ENCODE data around the gene C19orf25. TPM values are rescaled to one million over a fixed set of nuclear protein-coding genes. Genes with fewer than 3 reads are reported as not detected.

Gene C19orf25
- total RNA-seq, 2 experiments from 2014 or later = 33.4 to 36.5 TPM

DNA sequence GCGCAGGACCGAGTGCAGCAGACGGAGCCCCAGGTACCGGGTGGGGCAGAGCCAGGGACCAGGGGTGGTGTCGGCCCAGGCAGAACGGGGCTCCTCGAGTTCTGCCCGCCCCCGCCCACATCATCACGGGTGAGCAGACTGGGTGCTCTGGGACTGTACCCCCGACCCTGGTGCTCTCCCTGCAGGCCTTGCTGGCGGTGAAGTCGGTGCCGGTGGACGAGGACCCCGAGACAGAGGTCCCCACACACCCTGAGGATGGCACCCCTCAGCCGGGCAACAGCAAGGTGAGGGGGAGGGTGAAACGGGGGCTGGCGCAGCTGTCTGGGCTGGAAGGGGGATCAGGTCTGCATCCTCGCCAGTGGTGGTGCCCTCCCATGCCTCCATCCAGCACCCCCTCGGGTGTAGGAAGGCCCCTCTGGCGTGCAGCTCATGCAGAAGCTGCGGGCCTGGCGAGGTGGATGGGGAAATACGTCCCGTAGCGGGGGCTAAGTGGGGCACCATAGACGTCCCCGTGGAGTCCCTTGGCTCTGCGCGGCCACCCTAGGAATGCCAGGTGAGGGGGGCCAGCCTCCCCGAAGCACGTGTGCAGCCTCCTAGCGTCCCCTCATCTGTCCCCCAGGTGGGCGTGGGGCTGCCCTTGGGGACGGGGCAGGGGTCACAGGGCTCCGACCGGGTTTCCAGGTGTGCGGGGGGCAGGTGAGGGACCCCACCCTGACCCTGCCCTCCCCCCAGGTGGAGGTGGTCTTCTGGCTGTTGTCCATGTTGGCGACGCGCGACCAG is 22.7 kb downstream of the C19orf25 start:
- POLR2A ChIA-PET = interaction anchor here (0.5 kb wide), 1 partner anchor 447 kb away, joined by 7 read pairs; no protein-coding TSS in a partner anchor
- CTCF ChIA-PET = interaction anchor here (0.6 to 2.7 kb wide), 5 partner anchors 10 to 459 kb away, joined by 3 to 8 read pairs (median 4); no protein-coding TSS in a partner anchor

DNA sequence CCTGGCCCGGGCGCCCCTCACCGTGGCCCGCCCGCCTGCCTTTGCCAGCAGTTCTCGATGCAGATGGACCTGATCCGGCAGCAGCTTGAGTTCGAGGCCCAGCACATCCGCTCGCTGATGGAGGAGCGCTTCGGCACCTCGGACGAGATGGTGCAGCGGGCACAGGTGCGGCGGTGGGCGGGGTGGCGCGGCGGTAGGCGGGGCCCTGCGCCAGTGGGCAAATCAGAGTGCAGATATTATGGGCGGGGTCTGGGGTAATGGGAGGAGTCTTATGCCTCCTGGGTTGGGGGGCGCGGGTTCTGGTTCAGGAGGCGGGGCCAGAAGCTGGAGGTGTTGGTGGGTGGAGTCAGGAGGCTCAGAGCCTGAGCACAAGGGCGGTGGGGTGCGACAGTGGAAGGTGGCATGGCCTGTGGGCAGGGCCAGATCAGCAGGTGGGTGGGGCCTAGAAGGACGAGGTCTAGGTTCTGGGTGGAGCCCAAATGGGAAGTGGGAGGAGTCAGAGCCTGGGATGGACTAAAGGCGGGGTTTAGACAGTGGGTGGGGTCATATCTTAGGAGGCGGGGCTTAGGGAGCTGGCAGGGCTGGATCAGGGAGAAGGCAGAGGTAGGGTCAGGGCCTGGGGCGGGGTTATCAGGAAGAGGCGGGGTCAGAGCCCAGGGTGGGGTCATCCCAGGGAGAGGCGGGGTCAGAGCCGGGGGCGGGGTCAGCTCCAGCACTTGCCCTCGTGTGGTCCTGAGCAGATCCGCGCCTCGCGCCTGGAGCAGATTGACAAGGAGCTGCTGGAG is 23.5 kb downstream of the C19orf25 start:
- ChIA-PET CTCF (interaction anchor here (0.6 to 2.7 kb wide), 6 partner anchors 11 to 458 kb away, joined by 3 to 8 read pairs (median 4); no protein-coding TSS in a partner anchor), POLR2A (interaction anchor here (0.5 to 0.6 kb wide), 3 partner anchors 14 to 459 kb away, joined by 3 to 7 read pairs (median 7); no protein-coding TSS in a partner anchor)

DNA sequence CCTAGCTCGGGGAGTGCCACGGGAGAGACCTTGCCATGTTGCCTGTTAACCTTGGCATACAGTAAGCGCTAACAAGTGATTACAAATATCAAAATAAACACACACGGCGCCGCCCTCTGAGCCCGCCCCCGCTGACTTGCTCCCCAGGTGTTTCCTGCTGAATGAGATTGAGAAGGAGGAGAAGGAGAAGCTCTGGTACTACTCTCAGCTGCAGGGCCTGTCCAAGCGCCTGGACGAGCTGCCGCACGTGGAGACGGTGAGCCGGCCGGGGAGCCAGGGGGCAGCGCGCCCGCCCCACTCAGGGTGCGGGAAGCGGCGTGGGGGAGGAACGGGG is 24.0 kb downstream of the C19orf25 start:
- ChIA-PET POLR2A (interaction anchor here (0.6 to 0.8 kb wide), 3 partner anchors 10 to 458 kb away, joined by 3 to 8 read pairs (median 7); no protein-coding TSS in a partner anchor), CTCF (interaction anchor here (1.5 to 2.7 kb wide), 4 partner anchors 10 to 22 kb away, joined by 3 to 8 read pairs (median 6); no protein-coding TSS in a partner anchor)

DNA sequence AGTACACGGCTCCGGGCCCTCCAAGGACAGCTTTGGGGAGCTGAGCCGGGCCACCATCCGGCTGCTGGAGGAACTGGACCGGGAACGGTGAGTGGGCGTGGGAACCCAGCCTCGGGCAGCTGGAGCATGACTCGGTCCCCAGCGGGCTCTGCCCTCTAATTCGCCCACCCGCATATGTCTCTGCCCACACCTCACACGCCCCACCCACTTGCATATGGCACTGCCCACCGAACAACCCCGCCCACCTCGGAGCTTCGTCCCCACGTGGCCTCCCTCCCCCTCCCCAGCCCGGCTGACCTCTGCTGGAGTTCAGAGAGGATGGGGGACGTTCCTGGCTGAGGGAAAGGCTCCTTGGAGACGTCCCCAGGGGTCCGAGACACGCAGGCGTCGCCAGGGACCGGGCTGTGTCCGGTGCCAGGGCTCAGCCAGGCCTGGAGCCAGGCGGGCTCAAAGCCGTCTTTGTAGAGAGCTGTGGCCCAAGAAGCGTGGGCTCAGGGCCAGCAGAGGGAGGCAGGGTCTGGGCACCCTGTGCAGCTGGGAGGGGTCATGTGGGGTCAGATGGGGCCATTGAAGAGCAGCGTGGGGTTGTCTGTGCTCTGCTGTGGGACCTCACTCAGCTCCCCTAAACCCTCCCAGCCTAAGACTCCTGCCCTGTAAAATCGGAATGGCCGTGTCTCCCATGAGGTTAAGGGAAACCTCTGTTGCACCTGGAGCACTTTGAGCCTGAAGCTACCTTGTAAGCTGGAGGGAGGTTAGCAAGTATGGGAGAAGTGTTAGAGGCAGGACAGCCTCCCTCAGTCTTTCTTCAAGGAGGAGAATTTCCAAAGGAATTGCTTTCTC is 25.3 kb downstream of the C19orf25 start:
- CTCF ChIA-PET = interaction anchor here (0.6 to 2.7 kb wide), 3 partner anchors 9 to 23 kb away, joined by 3 to 8 read pairs (median 3); no protein-coding TSS in a partner anchor
- POLR2A ChIA-PET = interaction anchor here (0.8 kb wide), 1 partner anchor 9 kb away, joined by 8 read pairs; no protein-coding TSS in a partner anchor

DNA sequence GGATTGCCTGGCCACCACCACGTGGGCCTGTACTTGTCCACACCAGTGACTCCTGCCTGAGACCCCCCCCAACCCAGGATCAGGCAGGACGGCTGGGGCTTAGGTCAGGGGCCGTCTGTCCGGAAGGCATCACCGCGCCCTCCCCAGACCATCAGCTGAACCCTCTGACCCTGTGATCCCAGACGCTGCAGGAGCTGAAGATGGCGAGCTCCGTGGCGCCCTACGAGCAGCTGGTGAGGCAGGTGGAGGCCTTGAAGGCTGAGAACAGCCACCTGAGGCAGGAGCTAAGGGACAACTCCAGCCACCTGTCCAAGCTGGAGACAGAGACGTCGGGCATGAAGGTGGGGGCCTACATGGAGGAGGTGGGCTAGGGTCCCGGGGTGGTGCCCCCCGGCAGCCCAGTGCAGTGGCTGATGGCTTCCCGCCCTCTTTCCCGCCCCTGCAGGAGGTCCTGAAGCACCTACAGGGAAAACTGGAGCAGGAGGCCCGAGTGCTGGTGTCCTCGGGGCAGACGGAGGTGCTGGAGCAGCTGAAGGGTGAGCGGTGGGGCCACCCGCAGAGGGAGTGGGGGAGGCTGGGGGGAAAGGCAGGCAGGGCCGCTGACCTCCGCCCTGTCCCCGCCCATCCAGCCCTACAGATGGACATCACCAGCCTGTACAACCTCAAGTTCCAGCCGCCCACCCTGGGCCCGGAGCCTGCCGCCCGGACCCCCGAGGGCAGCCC is 26.1 kb downstream of the C19orf25 start:
- CTCF ChIA-PET = interaction anchor here (0.5 to 0.6 kb wide), 2 partner anchors 9 to 383 kb away, joined by 3 read pairs; no protein-coding TSS in a partner anchor

DNA sequence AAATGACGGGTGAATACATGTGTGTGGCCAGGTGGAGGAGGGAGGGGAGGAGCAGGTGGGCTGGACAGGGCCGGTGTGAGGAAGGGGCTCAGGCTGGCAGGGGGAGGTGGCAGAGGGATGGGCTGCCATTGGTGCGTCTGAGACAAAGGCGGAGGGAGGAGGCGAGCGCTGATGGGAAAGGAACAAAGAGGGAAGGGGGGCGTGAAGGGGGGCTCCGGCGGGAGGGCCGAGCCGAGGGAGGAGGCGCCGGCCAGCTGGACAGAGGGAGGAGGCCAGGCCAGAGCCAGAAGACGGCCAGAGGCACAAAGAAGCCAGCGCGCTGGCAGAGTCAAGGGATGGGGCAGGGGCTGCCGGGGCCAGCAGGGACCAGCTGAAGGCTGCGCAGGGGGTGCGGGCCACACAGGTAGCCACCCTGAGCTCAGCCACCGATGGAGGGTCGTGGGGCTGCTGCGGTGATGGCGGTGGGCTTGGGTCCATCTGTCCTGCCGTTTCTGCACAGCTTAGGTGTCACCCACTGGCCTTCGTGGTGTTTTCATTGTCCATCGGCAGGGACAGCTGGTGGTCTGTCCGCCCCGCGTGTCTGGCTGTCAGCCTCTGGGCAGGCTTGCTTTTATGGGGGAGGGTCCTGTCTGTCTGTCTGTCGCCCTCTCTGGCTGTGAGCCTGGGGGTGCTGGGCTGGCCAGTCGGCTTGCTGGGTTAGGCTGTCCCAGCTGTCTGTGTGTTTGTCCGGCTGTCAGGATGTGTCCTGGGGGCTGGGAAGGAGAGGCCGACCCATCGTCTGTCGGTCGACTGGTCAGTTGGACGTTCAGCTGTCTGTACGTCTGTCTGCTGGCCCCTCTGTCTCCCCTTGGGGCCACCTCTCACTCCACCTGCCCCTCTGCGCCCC is 26.9 kb downstream of the C19orf25 start:
- POLR2A ChIA-PET = no interaction called here
- CTCF ChIA-PET = no interaction called here

More for the DNA sequence above, 26.1 kb downstream of the C19orf25 start:
- POLR2A ChIA-PET = no interaction called here

DNA sequence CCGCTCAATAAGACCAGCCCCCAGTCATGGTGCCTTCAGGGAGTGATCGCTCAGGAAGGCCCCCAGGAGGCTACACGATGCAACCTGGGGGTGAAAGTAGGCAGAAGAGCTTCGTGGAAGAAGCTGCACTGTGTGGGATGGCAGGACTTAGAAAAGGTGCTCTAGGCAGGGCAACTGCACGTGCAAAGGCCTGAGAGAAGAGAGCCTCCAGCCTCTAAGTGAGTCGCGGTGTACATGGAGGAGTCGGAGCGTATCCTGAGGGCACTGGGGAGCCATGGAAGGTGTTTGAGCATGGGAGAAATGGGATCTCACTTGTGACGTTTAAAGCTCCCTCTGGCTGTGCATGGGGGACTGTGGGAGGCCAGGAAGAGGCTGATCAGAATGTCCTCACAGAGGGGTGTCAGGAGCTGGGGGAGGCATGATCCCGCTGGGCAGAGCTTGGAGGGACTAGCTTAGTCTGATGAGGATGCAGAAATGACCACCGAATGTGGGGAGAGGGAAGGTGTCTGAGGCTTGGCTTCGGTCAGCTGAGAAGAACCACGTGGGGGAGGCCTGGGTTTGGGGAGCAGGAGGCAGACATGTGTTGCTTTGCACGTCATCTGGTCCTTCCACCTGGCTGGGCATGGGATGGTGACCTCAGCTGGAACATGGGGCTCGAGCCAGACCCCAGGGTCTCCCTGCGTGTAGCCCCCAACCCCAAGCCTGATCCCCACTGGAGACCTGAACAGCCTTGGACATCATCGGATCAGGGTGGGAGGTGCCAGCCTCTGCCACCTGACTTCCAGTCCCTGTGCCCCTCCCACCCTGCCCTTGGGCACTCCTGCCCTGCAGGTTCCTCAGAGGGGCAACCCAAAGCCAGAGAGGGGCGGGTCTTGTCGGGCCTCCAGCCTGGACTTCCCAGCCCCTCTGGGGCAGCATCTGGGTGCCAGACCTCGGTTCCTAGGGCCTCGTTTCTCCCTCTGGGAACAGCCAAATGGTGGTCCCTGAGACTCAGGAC is 28.0 kb downstream of the C19orf25 start:
- CTCF ChIA-PET = no interaction called here
- POLR2A ChIA-PET = no interaction called here

DNA sequence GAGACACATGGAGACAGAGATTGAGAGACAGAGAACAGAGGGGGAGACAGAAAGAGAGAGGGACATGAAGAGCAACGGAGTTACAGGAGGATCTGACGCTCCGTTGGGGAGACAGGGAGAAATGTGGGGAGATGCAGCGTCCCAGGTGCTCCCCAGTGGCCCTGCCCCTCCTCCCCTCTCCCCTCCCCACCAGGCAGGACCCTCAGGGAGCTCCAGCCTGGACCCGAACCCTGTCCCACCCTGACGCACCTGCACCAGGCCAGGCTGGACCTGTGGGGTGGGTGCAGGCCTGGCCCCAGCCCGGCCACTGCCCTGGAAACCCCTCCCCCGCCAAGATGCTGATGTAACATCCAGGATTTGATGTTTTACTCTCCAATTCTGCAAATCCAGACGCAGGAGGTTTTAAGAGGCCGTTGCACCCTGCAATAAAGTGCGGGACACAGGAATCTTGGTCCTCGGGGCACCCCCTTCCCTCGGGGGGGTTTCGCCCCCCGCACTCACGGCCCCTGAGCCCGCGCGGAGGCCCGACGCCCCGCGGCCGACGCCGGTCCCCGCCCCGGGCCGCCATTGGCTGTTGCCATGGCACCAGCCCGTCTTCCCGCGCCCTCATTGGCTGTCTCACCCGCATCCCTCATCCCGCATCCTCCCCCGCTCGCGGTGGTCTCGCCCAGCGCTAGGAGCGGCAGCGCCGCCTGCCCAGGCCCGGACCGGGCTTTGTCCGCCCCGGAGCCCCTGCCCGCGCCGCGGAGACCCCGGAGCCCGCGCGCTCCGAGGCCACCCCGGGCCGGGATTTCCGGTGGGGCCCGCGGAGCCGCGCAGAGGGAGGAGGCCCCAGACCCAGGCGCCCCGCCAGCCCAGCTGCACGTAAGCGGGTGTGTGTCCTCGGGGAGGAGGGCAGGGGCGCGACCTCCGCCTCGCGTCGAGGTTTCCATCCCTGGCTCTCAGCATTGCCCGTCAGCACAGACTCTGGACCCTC is 29.3 kb downstream of the C19orf25 start, which contains the start of gene APC2:
Gene APC2 (plus strand): TSS at position 655 of the 976 bp plus-strand sequence. CDS start 2,881 bp downstream, outside the sequence.
- POLR2A ChIA-PET = interaction anchor here (1.5 kb wide), 1 partner anchor 19 kb away, joined by 3 read pairs; no protein-coding TSS in a partner anchor
- CTCF ChIA-PET = no interaction called here

DNA sequence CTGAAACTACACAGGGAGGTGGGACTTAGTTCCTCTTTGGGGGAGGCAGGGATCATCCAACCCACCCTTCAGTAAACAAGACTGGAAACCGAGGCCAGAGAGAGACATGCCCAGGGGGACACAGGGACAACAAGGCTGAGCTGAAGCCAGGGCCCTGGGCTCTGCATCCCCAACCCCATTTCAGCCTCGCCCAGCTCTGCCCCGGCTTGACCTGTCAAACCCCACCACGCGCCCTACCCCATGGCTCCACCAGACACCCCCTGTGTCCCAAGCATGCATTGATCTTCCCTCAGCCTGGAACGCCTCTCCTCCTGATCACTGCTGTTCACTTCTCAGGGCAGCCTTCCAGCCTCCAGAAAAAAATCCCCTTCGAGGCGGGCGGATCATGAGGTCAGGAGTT is 31.1 kb downstream of the C19orf25 start:
- CTCF ChIA-PET = interaction anchor here (0.6 to 0.9 kb wide), 3 partner anchors 22 to 69 kb away, joined by 3 to 5 read pairs (median 3); no protein-coding TSS in a partner anchor
- POLR2A ChIA-PET = no interaction called here

DNA sequence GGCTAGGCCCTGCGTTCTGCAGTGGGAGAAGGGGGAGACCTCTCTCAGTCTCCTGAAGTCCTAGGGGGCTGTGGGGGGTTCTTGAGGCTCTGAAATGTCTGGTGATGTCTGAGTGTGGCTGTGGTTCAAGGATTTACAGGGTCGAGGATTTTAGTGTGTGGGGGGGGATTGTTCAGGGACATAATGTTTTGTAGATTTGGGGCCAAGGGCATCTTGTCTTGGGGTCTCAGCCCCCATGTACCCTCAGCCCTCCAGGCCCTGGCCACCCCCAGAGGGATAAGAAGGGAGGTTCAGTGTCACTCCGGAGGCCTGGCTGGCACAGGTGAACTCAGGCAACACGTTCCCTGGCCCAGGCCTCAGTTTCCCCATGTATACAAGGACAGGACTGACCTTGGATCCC is 31.5 kb downstream of the C19orf25 start:
- CTCF ChIA-PET = interaction anchor here (0.6 to 0.9 kb wide), 2 partner anchors 22 to 24 kb away, joined by 3 to 5 read pairs; no protein-coding TSS in a partner anchor
- POLR2A ChIA-PET = no interaction called here

DNA sequence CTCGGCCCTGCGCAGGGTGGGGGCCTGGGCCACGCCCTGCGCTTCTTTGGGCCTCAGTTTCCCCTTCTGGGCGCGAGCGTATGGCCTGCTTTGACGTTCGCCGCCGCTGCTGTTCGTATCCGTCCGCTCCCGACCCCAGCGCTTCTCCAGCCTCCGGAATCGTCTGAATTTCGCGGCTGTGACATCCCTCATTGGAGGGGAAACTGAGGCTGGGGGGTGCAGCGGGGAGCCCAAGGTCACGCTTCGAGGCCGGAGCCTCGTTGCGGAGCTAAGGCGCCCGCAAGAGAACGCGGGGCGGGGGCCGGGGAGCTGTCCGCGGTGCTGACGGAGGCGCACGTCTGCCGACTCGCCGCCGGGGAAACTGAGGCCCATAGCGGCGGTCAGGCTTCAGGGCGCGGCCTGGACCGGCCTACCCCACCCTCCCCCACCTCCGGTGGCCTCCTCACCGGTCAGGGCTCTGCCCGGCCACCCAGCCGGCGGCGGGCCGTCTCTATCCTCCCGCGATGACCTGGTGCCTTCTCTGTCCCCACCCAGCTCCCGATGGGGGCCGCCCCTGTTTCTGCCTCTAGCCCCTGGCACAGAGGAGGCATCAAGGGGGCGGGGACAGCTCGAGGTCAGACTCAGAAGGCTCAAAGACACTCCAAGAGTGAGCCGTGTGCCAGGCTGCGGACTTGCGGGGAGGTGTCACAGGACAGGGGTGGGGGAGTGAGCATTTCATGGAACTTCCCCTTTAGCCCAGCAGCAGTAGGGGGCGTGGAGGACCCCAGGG is 32.1 kb downstream of the C19orf25 start:
- POLR2A ChIA-PET = interaction anchor here (0.5 kb wide), 1 partner anchor 15 kb away, joined by 3 read pairs; no protein-coding TSS in a partner anchor
- CTCF ChIA-PET = interaction anchor here (1.0 kb wide), 1 partner anchor 11 kb away, joined by 3 read pairs; no protein-coding TSS in a partner anchor

DNA sequence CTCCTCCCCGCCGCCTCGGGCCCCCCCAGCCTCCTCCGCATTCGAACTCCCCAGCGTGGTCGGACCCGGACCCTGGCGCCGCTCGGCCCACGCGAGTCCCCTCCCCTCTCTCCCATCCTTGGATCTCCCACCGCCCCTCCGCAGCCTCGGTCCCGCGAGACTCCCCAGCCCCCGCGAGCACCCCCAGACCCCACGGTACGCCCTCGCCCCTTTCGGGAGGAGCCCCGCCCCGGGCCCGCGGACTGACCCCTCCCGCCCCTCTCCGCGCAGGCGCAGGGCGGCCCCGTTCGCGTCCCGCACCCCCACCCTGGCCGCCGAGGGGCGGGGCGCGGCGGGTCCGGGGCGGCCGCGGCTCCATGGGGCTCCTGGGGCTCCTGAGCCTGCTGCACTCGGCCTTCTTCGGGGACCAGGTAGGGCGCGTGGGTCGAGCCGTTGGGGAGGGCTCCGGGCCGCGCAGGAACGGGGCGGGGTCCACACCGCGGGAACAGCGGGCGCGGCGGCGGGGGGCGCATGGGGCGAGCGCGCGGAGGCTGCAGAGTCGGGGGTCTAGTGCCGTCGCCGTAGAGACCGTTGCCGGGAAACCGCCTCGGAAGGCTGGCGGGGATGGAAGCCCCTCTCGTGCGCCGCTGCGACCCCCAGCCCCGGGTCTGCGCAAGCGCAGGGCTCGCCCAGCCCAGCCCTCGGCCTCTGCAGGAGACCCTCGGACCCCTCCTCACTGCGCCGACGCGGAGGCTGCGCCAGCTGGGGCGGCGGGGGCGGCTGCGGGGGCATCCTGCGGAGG is 32.9 kb downstream of the C19orf25 start:
- ChIA-PET CTCF (interaction anchor here (0.9 to 2.2 kb wide), 8 partner anchors 9 to 202 kb away, joined by 3 to 9 read pairs (median 3); no protein-coding TSS in a partner anchor), POLR2A (interaction anchor here (0.5 kb wide), 1 partner anchor 16 kb away, joined by 3 read pairs; no protein-coding TSS in a partner anchor)

Data from activated CD8-positive, alpha-beta memory T cell treated with anti-CD3 and anti-CD28 coated beads for 36 hours (primary cell).